SH-SY5Y (cell line): ENCODE results near the gene KIF20A.

Experiments used
- GATA2 ChIP-seq: IDR thresholded peaks from 2 replicates; pipeline ENCODE4 v1.6.1; 2011; ENCODE audit warnings: mild to moderate bottlenecking, low read depth, low read length
- GATA3 ChIP-seq: IDR thresholded peaks from 2 replicates; pipeline ENCODE4 v1.6.1; 2011; ENCODE audit warnings: low read depth, mild to moderate bottlenecking, low read length, moderate library complexity

The KIF20A gene

GRCh38 chr5:138178516-138179276 lies at the start of gene KIF20A, which contains the start of gene BRD8:
TSS of gene KIF20A (plus strand) at chr5:138179112. CDS start at chr5:138179681, 569 bp downstream.
TSS of gene BRD8 (minus strand) at chr5:138178630. CDS start at chr5:138178614, 16 bp downstream.
- no peak for TF ChIP-seq GATA2
- no peak for TF ChIP-seq GATA3

GRCh38 chr5:138129347-138129746 lies 49.6 kb upstream of the KIF20A start:
- TF ChIP-seq GATA3 (no peak), GATA2 (no peak)

DNA sequence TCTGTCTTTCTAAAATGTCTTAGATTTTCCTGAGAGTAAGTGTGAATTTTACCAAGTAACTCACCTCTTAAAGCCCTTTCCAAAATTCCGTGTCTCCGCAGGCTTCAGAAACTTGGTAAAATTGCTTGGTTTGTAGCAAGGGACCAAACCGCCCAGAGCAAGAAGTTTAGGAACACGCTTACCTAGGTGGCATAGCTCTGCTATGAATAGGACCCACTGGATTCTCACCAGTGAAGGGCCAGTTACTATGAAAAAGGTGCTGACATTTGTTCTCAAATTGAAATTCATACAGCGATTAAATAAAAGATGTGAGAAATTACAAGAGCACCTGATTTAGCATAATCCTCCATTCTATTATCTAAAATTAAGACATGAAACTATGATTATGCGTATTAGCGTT lies 46.4 kb upstream of the KIF20A start:
- TF ChIP-seq GATA2, result no peak

DNA sequence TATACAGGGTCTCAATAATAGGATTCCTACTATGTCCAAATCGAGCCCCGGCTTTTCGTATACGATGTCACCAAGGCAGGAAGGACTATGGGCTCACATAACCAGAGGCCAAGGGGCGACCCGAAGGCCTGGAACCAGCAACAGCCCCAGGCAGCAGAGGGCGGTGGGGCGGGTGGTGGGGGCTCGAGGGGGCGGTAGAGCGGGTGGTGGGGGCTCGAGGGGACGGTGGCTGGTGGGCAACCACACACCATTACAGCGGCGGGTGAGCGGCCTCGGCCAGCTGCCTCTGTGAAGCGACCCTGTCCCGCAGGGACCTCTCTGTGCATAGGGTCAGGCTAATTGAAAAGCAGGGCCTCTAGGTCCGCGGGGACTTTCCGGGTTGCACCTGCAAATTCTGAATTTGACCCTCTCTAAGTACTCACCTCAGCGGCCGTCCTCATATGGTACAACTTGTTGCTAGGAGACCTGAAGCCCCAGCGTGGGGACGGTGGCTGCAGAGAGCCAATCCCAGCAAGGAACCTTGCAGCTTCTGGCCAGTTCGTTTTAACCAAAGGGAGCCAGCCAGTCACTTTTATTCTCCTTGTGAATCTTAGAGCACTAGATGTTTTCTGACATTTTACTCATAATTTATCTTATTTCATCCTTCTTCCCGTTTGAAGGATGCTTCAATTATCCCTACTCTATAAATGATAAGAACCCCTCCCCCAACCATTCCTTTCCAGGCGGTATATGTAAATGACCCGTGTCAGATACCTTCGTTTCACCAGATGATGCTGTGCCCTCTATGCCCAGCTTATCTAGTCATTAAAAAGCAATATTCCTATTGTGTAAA lies 39.7 kb upstream of the KIF20A start, which contains the start of gene NME5:
NME5 (minus strand) TSS at position 480 of the 832 bp plus-strand sequence. CDS start 648 bp downstream, outside the sequence.
- TF ChIP-seq GATA3, result no peak
- TF ChIP-seq GATA2, result no peak

DNA sequence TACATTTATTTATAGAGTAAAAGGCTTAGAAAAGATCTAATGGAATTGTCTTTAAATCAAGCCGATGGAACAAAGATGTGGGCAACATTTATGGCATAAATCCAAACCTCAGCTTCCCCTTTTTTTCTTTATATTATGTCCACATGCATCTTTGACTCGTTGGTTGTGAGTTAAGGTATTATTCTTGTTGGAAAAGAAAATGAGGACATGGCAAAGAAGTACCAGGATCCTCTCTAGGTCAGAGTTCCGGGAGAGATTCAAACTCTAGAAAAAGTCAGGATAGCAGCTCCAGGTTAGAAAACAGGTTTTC lies 39.2 kb upstream of the KIF20A start:
- TF ChIP-seq GATA2 (no peak), GATA3 (no peak)

- no peak for TF ChIP-seq GATA3
Measured at GRCh38 chr5:138140268-138140667, 38.6 kb upstream of the KIF20A start.

DNA sequence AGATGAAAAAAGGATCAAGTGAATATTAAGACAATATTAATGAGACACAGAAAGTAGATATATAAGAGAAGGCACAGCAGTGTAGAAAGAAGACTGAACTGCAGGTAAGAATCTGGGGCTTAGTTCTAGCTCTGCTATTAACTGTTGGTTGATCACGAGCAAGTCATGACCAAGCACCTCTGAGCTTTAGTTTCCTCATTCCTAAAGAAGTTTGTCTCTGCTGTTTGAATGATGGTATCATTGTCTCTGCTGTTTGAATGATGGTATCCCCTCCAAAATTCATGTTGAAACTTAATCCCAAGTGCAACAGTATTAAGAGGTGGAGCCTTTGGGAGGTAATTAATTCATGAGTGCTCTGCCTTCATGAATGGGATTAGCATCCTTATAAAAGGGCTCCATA lies 37.2 kb upstream of the KIF20A start:
- TF ChIP-seq GATA3, result no peak
- TF ChIP-seq GATA2, result no peak

DNA sequence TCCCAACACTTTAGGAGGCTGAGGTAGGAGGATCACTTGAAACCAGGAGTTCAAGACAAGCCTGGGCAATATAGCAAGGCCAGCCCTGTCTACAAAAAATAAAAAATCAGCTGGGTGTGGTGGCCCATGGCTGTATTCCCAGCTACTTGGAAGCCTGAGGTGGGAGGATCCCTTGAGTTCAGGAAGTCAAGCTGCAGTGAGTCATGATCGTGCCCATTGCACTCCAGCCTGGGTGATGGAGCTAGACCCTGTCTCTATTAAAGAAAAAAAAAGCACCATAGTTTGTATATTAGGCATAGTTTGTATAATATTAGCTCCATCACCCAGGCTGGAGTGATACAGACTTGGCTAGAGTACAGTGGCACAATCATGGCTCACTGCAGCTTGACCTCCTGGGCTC lies 30.1 kb upstream of the KIF20A start:
- no peak for TF ChIP-seq GATA2
- no peak for TF ChIP-seq GATA3

DNA sequence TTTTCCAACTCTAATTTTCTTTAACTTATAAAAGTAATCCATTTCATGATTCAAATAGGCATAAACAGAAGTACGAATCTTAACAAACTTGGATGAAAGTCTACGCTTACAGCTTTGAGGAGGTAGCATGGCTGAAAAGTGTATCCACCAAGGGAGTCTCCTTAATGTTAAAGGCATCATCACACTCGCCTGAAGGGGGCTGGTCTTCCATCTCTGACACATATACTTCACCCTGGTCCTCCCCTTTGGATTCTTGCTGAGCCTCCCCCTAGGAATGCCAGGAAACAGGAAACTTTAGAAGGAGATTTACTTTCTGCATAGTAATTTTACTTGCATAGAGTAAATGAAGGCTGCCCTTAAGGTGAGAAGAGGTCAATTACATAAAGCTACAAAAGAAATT lies 29.4 kb upstream of the KIF20A start:
- TF ChIP-seq GATA2 (no peak), GATA3 (no peak)

GRCh38 chr5:138157626-138158025 lies 21.3 kb upstream of the KIF20A start:
- TF ChIP-seq GATA3 (no peak), GATA2 (no peak)

GRCh38 chr5:138159666-138160065 lies 19.2 kb upstream of the KIF20A start:
- TF ChIP-seq GATA2 (no peak), GATA3 (no peak)

- no peak for TF ChIP-seq GATA2
- no peak for TF ChIP-seq GATA3
Measured at GRCh38 chr5:138160706-138161105, 18.2 kb upstream of the KIF20A start.

DNA sequence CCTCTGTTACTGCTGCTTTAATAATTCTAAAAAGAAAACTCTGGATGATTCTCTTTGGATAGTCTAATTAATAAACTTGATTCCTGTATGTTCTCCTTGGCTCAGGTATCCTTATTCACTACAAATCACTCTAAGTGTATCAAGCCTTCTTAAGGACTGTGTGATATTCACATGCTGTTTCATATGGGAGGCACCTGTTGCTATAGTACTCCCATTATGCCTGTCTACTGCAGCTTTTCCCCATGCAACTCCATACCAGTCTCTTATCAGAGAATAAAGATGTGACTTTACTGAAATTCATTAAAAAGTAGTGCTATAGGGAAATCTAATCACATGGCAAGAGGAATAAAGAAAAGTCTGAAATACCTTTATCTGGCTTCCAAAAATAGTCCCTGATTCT lies 15.2 kb upstream of the KIF20A start:
- TF ChIP-seq GATA2 (no peak), GATA3 (no peak)

DNA sequence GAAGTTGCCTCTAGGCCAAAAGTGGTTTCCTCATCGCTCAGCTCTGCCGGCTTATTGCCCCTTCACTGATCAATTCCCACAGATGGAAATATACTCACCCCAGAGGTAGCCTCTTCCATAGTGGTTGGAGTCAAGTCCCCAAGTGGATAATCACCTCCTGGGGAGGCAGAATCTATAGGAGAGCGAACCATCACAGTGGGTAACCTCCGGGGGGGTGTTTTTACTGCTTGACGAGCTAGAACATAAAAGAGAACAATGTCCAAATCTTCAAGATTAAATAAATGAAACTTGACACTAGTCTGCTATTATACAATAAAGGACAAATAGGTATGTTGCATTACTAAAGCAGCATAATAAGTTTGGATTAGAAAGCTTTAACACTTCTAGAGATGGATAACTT lies 9.8 kb upstream of the KIF20A start:
- TF ChIP-seq GATA3 (no peak), GATA2 (no peak)

- TF ChIP-seq GATA3, result no peak
- TF ChIP-seq GATA2, result no peak
Measured at GRCh38 chr5:138170299-138170698, 8.6 kb upstream of the KIF20A start.
